Peyer's patch (tissue), 4 donors: ENCODE results near the gene CNTN2.

ENCODE experiments used
- POLR2A ChIP-seq, 2 donors: fragments of 450-650 bp; IDR thresholded peaks; one replicate each; pipeline ENCODE4 v1.5.1; 2017; ENCODE audit warnings: antibody characterized with exemption in 2 of 2, mild to moderate bottlenecking in 2 of 2, moderate library complexity in 2 of 2
- TF ChIP-seq, protein P1 (sequence below), 6 experiments: fragments of 450-650 bp in 4 of 6; fragments of 200-600 bp in 2 of 6; sonication (generic) in 1 of 6; IDR thresholded peaks; one replicate each; pipeline ENCODE4 v1.5.1; 2017 to 2019; ENCODE audit warnings: antibody characterized with exemption in 6 of 6, mild to moderate bottlenecking in 3 of 6, moderate library complexity in 1 of 6

DNA sequence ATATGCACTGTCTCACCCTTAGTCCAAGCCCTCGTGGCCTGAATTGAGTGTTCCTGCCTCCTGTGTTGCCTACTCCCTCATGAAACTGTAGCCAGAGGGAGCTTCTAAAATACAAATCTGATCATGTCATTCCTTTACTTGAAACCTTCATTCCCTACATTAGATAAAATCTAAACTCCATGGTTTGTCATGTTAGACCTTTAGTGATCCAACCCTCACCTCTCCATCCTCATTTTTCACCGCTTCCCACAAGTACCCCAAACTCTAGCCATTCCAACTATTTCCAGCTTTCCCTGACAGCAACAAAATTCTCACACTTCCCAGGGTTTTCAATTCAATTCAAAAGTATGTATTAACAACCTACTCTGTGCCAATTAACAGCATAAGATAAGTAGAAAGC, 18.3 kb upstream of the CNTN2 start:
- TF ChIP-seq, protein P1, sequence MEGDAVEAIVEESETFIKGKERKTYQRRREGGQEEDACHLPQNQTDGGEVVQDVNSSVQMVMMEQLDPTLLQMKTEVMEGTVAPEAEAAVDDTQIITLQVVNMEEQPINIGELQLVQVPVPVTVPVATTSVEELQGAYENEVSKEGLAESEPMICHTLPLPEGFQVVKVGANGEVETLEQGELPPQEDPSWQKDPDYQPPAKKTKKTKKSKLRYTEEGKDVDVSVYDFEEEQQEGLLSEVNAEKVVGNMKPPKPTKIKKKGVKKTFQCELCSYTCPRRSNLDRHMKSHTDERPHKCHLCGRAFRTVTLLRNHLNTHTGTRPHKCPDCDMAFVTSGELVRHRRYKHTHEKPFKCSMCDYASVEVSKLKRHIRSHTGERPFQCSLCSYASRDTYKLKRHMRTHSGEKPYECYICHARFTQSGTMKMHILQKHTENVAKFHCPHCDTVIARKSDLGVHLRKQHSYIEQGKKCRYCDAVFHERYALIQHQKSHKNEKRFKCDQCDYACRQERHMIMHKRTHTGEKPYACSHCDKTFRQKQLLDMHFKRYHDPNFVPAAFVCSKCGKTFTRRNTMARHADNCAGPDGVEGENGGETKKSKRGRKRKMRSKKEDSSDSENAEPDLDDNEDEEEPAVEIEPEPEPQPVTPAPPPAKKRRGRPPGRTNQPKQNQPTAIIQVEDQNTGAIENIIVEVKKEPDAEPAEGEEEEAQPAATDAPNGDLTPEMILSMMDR (IDR thresholded peaks at IDR 0.05): no peak
- TF ChIP-seq POLR2A (IDR thresholded peaks at IDR 0.05): no peak
